ENCODE measurements around the gene TCN1.
A peak's percentile ranks its signal among the peaks of the same experiment; 100 is the strongest.
"Not testable (repeated sequence)": the region's sequence is repeated elsewhere in the genome, so short reads cannot be mapped to it uniquely, and the experiment has no call there.

The TCN1 gene

DNA sequence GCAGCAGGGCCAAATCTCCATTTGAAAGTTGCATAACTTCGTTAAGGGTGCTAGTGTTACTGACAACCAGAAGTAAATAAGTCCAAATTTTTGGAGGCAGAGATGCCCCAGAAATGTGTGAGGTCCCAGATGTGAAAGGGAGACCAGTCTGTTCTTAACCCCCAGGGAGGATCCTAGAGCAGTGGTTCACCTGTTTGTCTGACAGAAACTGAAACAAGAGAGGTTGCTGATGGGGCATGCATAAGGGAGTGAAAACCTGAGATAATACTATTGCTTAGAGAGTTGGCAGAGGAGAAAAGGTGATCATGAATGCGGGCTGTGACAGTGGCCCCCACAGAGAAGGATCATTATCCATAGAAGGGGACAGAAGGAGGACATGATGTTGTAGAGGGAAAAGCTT, 24.8 kb downstream of the TCN1 start:
- no peak overlapping the region for H3K4me3 Mint-ChIP-seq
- H3K27me3 Mint-ChIP-seq: peaks cover 34% of the 10 kb centered on the region
- H3K9me3 Mint-ChIP-seq: no peaks in the 10 kb centered on the region
- H3K27ac Mint-ChIP-seq: no peak overlapping the region
- H3K36me3 Mint-ChIP-seq: no peaks in the 10 kb centered on the region
- no peaks in the 10 kb centered on the region for H3K4me1 Mint-ChIP-seq
- no peak for ATAC-seq

GRCh38 chr11:59839615-59840014, 26.7 kb downstream of the TCN1 start:
- Mint-ChIP-seq H3K4me1 (no peaks in the 10 kb centered on the region), H3K4me3 (no peak overlapping the region), H3K36me3 (no peaks in the 10 kb centered on the region), H3K27me3 (peaks cover 34% of the 10 kb centered on the region), H3K27ac (no peak overlapping the region), H3K9me3 (no peaks in the 10 kb centered on the region)
- no peak for ATAC-seq

GRCh38 chr11:59833602-59834001, 32.7 kb downstream of the TCN1 start:
- Mint-ChIP-seq H3K36me3 (no peaks in the 10 kb centered on the region), H3K27me3 (peaks cover 16% of the 10 kb centered on the region), H3K9me3 (no peaks in the 10 kb centered on the region), H3K4me1 (no peaks in the 10 kb centered on the region), H3K4me3 (no peak overlapping the region), H3K27ac (no peak overlapping the region)
- ATAC-seq: no peak

GRCh38 chr11:59829358-59829757, 36.9 kb downstream of the TCN1 start:
- Mint-ChIP-seq H3K27me3 (peaks cover 18% of the 10 kb centered on the region), H3K27ac (no peak overlapping the region), H3K9me3 (no peaks in the 10 kb centered on the region), H3K36me3 (no peaks in the 10 kb centered on the region), H3K4me3 (no peak overlapping the region), H3K4me1 (no peaks in the 10 kb centered on the region)
- no peak for ATAC-seq

DNA sequence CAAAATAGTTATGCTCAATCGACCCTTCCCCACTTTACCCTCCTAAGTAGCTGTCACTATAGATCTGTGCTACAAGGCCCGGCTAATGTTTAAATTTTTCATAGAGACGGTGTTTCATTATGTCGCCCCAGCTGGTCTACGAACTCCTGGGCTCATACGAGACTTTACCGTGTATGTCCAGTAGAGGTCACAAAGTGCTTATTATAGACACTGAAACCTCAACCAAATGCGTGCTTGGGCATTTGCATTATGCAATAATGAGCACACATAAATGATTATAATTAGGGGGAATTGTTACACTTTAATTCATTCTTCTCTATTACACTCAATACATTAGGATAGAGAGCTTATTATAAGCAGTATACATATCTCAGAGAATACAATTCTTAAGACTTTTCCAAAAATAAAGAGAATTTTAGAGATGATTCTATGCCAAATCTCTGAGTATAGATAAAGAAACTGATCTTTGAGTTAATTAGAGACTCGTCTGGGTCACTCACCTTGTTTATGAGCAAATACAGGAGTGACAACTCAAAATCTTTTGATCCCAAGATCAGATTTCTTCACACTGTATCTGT, 43.2 kb downstream of the TCN1 start:
- Mint-ChIP-seq H3K4me1 (peaks cover 7% of the 10 kb centered on the region), H3K27me3 (peaks cover 16% of the 10 kb centered on the region), H3K27ac (no peak overlapping the region), H3K36me3 (no peaks in the 10 kb centered on the region), H3K9me3 (no peaks in the 10 kb centered on the region), H3K4me3 (no peak overlapping the region)
- peak; percentile 59 for ATAC-seq

DNA sequence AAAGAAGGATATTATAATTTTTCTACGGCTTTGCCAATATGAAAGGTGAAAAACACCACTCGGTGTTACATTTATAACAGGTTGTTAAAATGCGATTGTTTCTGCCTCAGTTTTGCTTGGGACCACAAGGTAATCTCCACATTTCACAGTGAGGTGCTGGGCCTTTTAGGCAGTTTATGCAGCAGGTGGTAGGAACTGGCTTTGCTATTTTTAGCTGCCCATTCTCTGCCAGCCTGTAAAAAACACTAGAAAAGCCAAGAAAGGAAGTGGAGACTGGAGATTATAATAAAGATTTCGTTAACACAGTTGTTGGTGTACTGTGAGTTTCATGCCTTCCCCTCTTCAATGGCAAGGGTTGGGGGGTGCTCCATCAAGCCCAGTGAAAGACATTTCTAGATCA, 47.7 kb downstream of the TCN1 start:
- no peak for ATAC-seq
- Mint-ChIP-seq H3K27me3 (peaks cover 8% of the 10 kb centered on the region), H3K4me1 (peaks cover 15% of the 10 kb centered on the region), H3K4me3 (no peak overlapping the region), H3K27ac (no peak overlapping the region), H3K9me3 (no peaks in the 10 kb centered on the region), H3K36me3 (no peaks in the 10 kb centered on the region)

DNA sequence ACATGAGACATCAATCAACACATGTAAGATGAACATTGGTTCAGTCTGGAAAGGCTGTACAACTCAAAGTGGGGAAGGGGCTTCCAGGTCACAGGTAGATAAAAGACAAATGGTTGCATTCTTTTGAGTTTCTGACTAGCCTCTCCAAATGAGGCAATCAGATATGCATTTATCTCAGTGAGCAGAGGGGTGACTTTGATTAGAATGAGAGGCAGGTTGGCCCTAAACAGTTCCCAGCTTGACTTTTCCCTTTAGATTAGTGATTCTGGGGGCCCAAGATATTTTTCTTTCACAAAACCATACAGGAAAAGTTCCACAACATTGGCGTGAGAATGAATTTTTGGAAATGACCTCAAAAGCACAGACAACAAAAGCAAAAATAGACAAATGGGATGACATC, 49.9 kb downstream of the TCN1 start:
- H3K4me3 Mint-ChIP-seq, H3K36me3 Mint-ChIP-seq, H3K27me3 Mint-ChIP-seq, ATAC-seq, H3K27ac Mint-ChIP-seq, H3K4me1 Mint-ChIP-seq, H3K9me3 Mint-ChIP-seq: not testable (repeated sequence)

- H3K9me3 Mint-ChIP-seq: peaks cover 3% of the 10 kb centered on the region
- no peak overlapping the region for H3K27ac Mint-ChIP-seq
- H3K4me3 Mint-ChIP-seq: no peak overlapping the region
- peaks cover 8% of the 10 kb centered on the region for H3K27me3 Mint-ChIP-seq
- peaks cover 15% of the 10 kb centered on the region for H3K4me1 Mint-ChIP-seq
- no peaks in the 10 kb centered on the region for H3K36me3 Mint-ChIP-seq
- no peak for ATAC-seq
Measured at GRCh38 chr11:59815754-59816153, 50.5 kb downstream of the TCN1 start.

DNA sequence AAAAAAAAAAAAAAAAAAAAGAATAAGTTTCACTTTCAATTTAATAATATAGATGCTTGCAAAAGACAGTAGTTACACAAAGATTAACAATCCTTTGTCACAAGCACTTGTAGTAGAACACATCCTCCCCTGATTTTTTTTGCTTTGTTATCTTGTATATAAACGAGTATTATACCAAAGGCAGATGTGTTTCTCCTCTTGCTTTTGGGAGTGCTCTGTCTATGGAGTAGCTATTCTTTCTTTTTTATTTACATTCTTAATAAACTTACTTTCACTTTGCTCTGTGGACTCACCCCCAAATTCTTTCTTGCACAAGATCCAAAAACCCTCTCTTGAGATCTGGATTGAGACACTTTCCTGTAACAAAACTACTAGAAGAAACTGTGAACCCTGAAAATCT, 52.3 kb downstream of the TCN1 start:
- peaks cover 29% of the 10 kb centered on the region for H3K4me1 Mint-ChIP-seq
- peaks cover 8% of the 10 kb centered on the region for H3K27me3 Mint-ChIP-seq
- no peak for ATAC-seq
- no peak overlapping the region for H3K27ac Mint-ChIP-seq
- H3K9me3 Mint-ChIP-seq: peaks cover 3% of the 10 kb centered on the region
- no peak overlapping the region for H3K4me3 Mint-ChIP-seq
- H3K36me3 Mint-ChIP-seq: no peaks in the 10 kb centered on the region

DNA sequence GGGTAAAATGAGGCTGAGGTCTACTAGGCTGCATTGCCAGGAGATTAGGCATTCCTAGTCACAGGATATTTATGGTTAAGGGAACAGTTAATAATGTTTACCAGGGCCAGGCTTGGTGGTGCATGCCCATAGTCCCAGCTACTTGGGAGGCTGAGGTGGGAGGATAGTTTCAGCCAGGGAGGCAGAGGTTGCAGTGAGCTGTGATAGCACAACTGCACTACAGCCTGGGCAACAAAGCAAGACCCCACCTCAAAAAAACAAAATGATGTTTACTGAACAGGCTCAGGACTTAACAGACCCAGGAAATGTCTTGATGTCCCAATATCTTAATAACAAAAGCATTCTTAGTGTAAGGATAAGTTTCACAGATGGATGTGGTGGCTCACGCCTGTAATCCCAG, 52.9 kb downstream of the TCN1 start:
- Mint-ChIP-seq H3K4me1 (peaks cover 29% of the 10 kb centered on the region), H3K27me3 (peaks cover 8% of the 10 kb centered on the region), H3K9me3 (peaks cover 3% of the 10 kb centered on the region), H3K36me3 (no peaks in the 10 kb centered on the region), H3K27ac (no peak overlapping the region), H3K4me3 (no peak overlapping the region)
- no peak for ATAC-seq

- H3K4me3 Mint-ChIP-seq: no peak overlapping the region
- peaks cover 8% of the 10 kb centered on the region for H3K27me3 Mint-ChIP-seq
Measured at GRCh38 chr11:59812220-59812619, 54.1 kb downstream of the TCN1 start.

DNA sequence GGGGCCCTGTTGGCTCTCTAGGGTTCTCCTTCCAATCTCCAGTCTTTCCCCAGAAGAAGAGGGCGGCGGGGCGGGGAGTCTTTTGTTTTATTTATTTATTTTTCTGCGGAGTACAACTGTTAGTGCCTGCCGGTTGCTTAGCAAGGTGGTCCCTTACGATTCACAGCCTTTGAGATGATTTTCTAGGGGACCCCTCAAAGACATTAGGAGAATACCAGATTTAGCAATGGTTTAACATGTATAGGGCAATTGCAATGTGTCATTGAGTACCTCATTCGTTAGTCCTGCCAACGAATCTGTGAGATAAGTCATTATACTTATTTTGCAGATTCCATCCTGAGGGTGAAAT, 55.4 kb downstream of the TCN1 start:
- peaks cover 12% of the 10 kb centered on the region for H3K36me3 Mint-ChIP-seq
- peak overlapping the region; percentile 92 for H3K4me3 Mint-ChIP-seq
- no peak for ATAC-seq
- peak overlapping the region; percentile 91 for H3K27ac Mint-ChIP-seq
- H3K27me3 Mint-ChIP-seq: peaks cover 8% of the 10 kb centered on the region
- H3K9me3 Mint-ChIP-seq: peaks cover 3% of the 10 kb centered on the region
- H3K4me1 Mint-ChIP-seq: peaks cover 20% of the 10 kb centered on the region

More at GRCh38 chr11:59812220-59812619, 54.1 kb downstream of the TCN1 start:
- peaks cover 29% of the 10 kb centered on the region for H3K4me1 Mint-ChIP-seq
- H3K36me3 Mint-ChIP-seq: peaks cover under 1% of the 10 kb centered on the region
- ATAC-seq: no peak
- H3K27ac Mint-ChIP-seq: no peak overlapping the region
- peaks cover 3% of the 10 kb centered on the region for H3K9me3 Mint-ChIP-seq

GRCh38 chr11:59810189-59810910, 55.9 kb downstream of the TCN1 start, which contains the start of gene MRPL16:
Gene MRPL16, minus strand, starts transcription at chr11:59810778. Its CDS starts 120 bp downstream, at chr11:59810658.
- Mint-ChIP-seq H3K9me3 (peaks cover 3% of the 10 kb centered on the region), H3K4me3 (peak within 1 kb of the TSS; percentile 92), H3K4me1 (peaks cover 20% of the 10 kb centered on the region), H3K27ac (peak within 1 kb of the TSS; percentile 91), H3K36me3 (peaks cover 12% of the 10 kb centered on the region), H3K27me3 (peaks cover 8% of the 10 kb centered on the region)
- peak; percentile 100 for ATAC-seq

- H3K4me3 Mint-ChIP-seq: no peak overlapping the region
- peaks cover 20% of the 10 kb centered on the region for H3K4me1 Mint-ChIP-seq
- no peak for ATAC-seq
- H3K9me3 Mint-ChIP-seq: peaks cover 3% of the 10 kb centered on the region
- peaks cover 12% of the 10 kb centered on the region for H3K36me3 Mint-ChIP-seq
- no peak overlapping the region for H3K27ac Mint-ChIP-seq
- no peaks in the 10 kb centered on the region for H3K27me3 Mint-ChIP-seq
Measured at GRCh38 chr11:59807047-59807610, 59.2 kb downstream of the TCN1 start.

DNA sequence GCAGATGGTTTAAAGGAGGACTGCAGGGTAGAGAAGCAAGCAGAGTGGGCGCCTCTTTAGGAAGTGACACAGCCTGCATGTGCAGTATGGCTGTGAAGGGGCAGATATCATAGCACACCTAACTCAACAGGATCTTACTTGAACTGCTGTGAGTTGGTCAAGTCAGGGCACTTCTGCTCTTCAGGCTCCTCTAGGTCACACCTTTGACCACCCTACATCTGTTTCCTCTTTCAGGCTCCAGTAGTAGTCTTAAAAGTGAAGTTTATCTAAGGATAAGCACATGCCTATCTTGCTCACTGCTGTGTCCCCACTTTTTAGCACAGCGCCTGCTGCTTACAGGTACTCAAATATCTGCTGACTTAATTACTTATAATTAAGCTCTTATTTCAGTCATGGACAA, 62.2 kb downstream of the TCN1 start:
- no peaks in the 10 kb centered on the region for H3K9me3 Mint-ChIP-seq
- no peak overlapping the region for H3K4me3 Mint-ChIP-seq
- no peaks in the 10 kb centered on the region for H3K27me3 Mint-ChIP-seq
- H3K36me3 Mint-ChIP-seq: peaks cover 12% of the 10 kb centered on the region
- H3K4me1 Mint-ChIP-seq: no peaks in the 10 kb centered on the region
- ATAC-seq: no peak
- no peak overlapping the region for H3K27ac Mint-ChIP-seq
